GM23248 (cell line): ENCODE results near the gene SNX4. TPM values are rescaled to one million over a fixed set of nuclear protein-coding genes. Genes with fewer than 3 reads are reported as not detected.

Experiments used
- DNase-seq: peaks from one replicate; pipeline ENCODE4 v3.0.0-alpha.2; 2015
- H2AFZ ChIP-seq: fragments of 200-600 bp; sonication (generic); 2 replicates; pipeline ENCODE4 v1.6.1; 2016; ENCODE audit warnings: antibody characterized with exemption
- H3F3A ChIP-seq: fragments of 200-600 bp; sonication (generic); 2 replicates; pipeline ENCODE4 v1.6.1; 2016; ENCODE audit warnings: mild to moderate bottlenecking, antibody characterized with exemption, mixed run types; ENCODE audit not compliant: insufficient read depth
- H3K27ac ChIP-seq: fragments of 200-600 bp; sonication (generic); 2 replicates; pipeline ENCODE4 v1.5.1; 2016; ENCODE audit warnings: mild to moderate bottlenecking
- H3K27me3 ChIP-seq: fragments of 200-600 bp; sonication (generic); replicated peaks from 2 replicates; pipeline ENCODE4 v1.6.1; 2016; ENCODE audit warnings: mild to moderate bottlenecking; ENCODE audit not compliant: insufficient read depth
- H3K36me3 ChIP-seq: fragments of 200-600 bp; sonication (generic); 2 replicates; pipeline ENCODE4 v1.6.1; 2016; ENCODE audit warnings: low read depth, mild to moderate bottlenecking
- H3K4me1 ChIP-seq: fragments of 200-600 bp; sonication (generic); 2 replicates; pipeline ENCODE4 v1.6.1; 2016; ENCODE audit warnings: mild to moderate bottlenecking; ENCODE audit not compliant: insufficient read depth
- H3K4me2 ChIP-seq: fragments of 200-600 bp; sonication (generic); one replicate; pipeline ENCODE4 v1.6.1; 2016; ENCODE audit warnings: mild to moderate bottlenecking; ENCODE audit not compliant: unreplicated experiment
- H3K4me3 ChIP-seq: fragments of 200-600 bp; sonication (generic); 2 replicates; pipeline ENCODE4 v1.5.1; 2016; ENCODE audit warnings: mild to moderate bottlenecking
- H3K79me2 ChIP-seq: fragments of 200-600 bp; sonication (generic); 2 replicates; pipeline ENCODE4 v1.6.1; 2016; ENCODE audit warnings: mild to moderate bottlenecking; ENCODE audit not compliant: insufficient read depth
- H3K9ac ChIP-seq: fragments of 200-600 bp; sonication (generic); 2 replicates; pipeline ENCODE4 v1.6.1; 2016; ENCODE audit warnings: mild to moderate bottlenecking
- H3K9me2 ChIP-seq: fragments of 200-600 bp; sonication (generic); 2 replicates; pipeline ENCODE4 v1.6.1; 2016; ENCODE audit warnings: mixed run types, mild to moderate bottlenecking, moderate library complexity; ENCODE audit not compliant: insufficient read depth
- H3K9me3 ChIP-seq: fragments of 200-600 bp; sonication (generic); one replicate; pipeline ENCODE4 v1.6.1; 2017; ENCODE audit warnings: low read depth
- H4K20me1 ChIP-seq: fragments of 200-600 bp; sonication (generic); 2 replicates; pipeline ENCODE4 v1.6.0; 2016; ENCODE audit not compliant: insufficient read depth
- EZH2 ChIP-seq: fragments of 200-600 bp; sonication (generic); IDR thresholded peaks from 2 replicates; pipeline ENCODE4 v1.6.1; 2018; ENCODE audit warnings: antibody characterized with exemption, mild to moderate bottlenecking; ENCODE audit not compliant: insufficient read depth, poor library complexity, severe bottlenecking
- EZH2phosphoT487 ChIP-seq: fragments of 200-600 bp; sonication (generic); IDR thresholded peaks from 2 replicates; pipeline ENCODE4 v1.6.1; 2018; ENCODE audit warnings: antibody characterized with exemption, moderate library complexity, mild to moderate bottlenecking, low read depth; ENCODE audit not compliant: insufficient read depth
- WGBS, 2 experiments: methylation state at CpG; one replicate each; pipeline ENCODE4 v1.1.6; 2015 to 2017; ENCODE audit warnings: low lambda C conversion rate in 2 of 2, low coverage in 1 of 2; ENCODE audit errors: missing lambda C conversion rate in 2 of 2; 5-methylcytosine and 5-hydroxymethylcytosine counted together
- in situ Hi-C: fragments of 300-500 bp; cut with MboI; formaldehyde crosslinking; loops from 2 replicates; pipeline ENCODE4 v1.15.0; 2020
- polyA plus RNA-seq: library from polyadenylated mRNA; unstranded; fragments of >200 nt; fragmentation: Nextera tagmentation; extraction: Ambion mirVana; gene quantifications from 2 replicates; pipeline ENCODE4 v1.2.1, GENCODE V29; 2016
- total RNA-seq: library from RNA; depleted of rRNA; stranded (reverse); fragments of >200 nt; shearing (Covaris generic); gene quantifications from 2 replicates; pipeline ENCODE4 v1.2.3, GENCODE V29; 2014

SNX4 gene
- total and polyA plus RNA-seq, 2 experiments from 2014 or later, result 27.6 to 28.4 TPM

DNA sequence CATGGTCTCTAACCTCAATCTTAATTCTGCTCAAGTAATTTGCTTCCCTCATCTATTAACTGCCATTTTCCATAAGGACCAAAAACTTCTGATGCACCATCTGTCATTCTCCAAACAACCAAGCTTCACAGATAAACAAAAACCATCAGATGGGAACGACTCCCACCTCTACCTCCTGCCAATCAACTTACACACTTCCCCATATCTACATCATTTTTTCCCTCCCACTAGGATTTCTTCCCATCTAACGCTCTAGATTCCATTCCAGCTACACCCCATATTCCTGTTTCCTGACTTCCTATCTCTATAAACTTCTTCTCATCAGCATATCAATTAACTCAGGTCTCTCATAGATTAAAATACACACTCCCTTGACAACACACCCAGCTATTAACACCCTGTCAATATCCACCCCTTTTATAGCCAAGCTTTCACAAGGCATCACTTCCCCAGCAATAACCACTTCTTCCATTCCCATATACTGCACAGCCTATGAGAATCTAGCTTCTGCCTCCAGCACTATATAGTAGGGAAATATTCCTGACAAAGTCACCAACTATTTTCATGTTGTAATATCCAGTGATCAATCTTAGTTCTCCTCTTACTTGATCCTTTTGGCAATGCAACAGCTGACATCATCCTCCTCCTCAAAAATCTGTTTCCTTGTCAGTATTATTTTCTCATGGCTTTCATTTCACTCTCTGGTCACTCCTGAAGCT, 39.2 kb downstream of the SNX4 start:
- peaks cover 35% of the 10 kb centered on the region for H3K4me1 ChIP-seq
- TF ChIP-seq EZH2, result no peak
- TF ChIP-seq EZH2phosphoT487, result no peak
- H2AFZ ChIP-seq, result no peak overlapping the region
- H3K36me3 ChIP-seq, result peaks cover 11% of the 10 kb centered on the region; the same call in 1 of the 2 replicates
- H3K9me2 ChIP-seq, result no peaks in the 10 kb centered on the region
- H3K27ac ChIP-seq, result peak overlapping the region; percentile 73
- no peaks in the 10 kb centered on the region for H3K9me3 ChIP-seq
- in situ Hi-C loops, result no loop called here
- peaks cover 41% of the 10 kb centered on the region for H3F3A ChIP-seq
- H3K27me3 ChIP-seq, result no peaks in the 10 kb centered on the region
- DNase-seq, result peak; percentile 91
- H3K9ac ChIP-seq, result no peak overlapping the region
- WGBS, 2 experiments, result 70 to 90% methylated on average over 2 of the region's 2 CpGs
- H3K4me2 ChIP-seq, result peak overlapping the region; percentile 24
- H4K20me1 ChIP-seq, result no peaks in the 10 kb centered on the region
- no peak overlapping the region for H3K4me3 ChIP-seq
- H3K79me2 ChIP-seq, result 0 out of 2 replicates have a peak, but pooled peaks cover 11% of the 10 kb centered on the region

DNA sequence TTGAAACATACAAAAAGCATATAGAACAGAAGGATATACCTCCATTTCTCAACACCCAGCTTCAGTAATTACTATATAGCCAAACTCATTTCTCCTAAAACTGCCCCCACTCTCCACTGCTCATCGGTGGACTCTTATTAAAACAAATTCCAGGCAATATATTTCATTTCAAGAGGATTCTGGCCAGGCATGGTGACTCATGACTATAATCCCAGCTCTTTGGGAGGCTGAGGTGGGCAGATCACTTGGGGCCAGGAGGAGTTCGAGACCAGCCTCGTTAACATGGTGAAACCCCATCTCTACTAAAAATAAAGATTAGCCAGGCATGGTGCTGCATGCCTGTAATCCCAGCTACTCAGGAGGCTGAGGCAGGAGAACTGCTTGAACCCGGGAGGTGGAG, 40.9 kb downstream of the SNX4 start:
- no peak for TF ChIP-seq EZH2
- no peak for TF ChIP-seq EZH2phosphoT487
- no peaks in the 10 kb centered on the region for H3K9me3 ChIP-seq
- peak overlapping the region; percentile 20 for H3K4me2 ChIP-seq
- H3K79me2 ChIP-seq, result 0 out of 2 replicates have a peak, but pooled peaks cover 11% of the 10 kb centered on the region
- H3K9ac ChIP-seq, result no peak overlapping the region
- DNase-seq, result peak; percentile 23
- peaks cover 41% of the 10 kb centered on the region for H3F3A ChIP-seq
- no peak overlapping the region for H3K4me3 ChIP-seq
- H3K4me1 ChIP-seq, result peaks cover 35% of the 10 kb centered on the region
- in situ Hi-C loops, result no loop called here
- H3K27me3 ChIP-seq, result no peaks in the 10 kb centered on the region
- no peaks in the 10 kb centered on the region for H3K9me2 ChIP-seq
- H2AFZ ChIP-seq, result no peak overlapping the region
- peak overlapping the region; percentile 53 for H3K27ac ChIP-seq
- H4K20me1 ChIP-seq, result no peaks in the 10 kb centered on the region
- peaks cover 26% of the 10 kb centered on the region for H3K36me3 ChIP-seq
- 81 to 88% methylated on average over 4 of the region's 4 CpGs for WGBS, 2 experiments

DNA sequence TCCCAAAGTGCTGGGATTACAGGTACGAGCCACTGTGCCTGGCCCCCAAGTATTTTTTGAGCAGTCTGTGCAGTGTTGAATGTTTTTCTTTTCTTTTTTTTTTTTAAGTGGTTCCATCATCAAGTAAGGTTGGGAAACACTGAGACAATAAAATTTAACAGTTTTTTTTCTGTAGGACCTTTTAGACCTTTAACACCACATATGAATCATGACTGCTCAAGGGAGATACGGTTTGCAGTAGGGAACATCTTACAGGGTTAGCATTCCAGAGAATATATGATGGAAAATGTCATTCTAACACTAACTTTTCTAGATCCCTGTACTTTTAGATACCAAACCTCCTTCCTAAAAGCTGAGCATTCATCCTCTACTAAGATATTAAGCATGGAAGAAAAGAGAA, 41.7 kb downstream of the SNX4 start:
- TF ChIP-seq EZH2phosphoT487, result no peak
- no peak for TF ChIP-seq EZH2
- Histone ChIP-seq H3K79me2 (0 out of 2 replicates have a peak, but pooled peaks cover 11% of the 10 kb centered on the region), H3K36me3 (peaks cover 33% of the 10 kb centered on the region), H3K4me3 (no peak overlapping the region), H3K27ac (peak overlapping the region; percentile 53), H3F3A (peaks cover 38% of the 10 kb centered on the region), H3K27me3 (no peaks in the 10 kb centered on the region), H3K9me3 (no peaks in the 10 kb centered on the region), H4K20me1 (no peaks in the 10 kb centered on the region), H3K9ac (no peak overlapping the region), H3K4me1 (peaks cover 35% of the 10 kb centered on the region), H3K4me2 (peak overlapping the region; percentile 14), H3K9me2 (no peaks in the 10 kb centered on the region), H2AFZ (no peak overlapping the region)
- WGBS, 2 experiments, result 52 to 55% methylated on average over 2 of the region's 2 CpGs
- DNase-seq, result peak; percentile 78
- in situ Hi-C loops, result no loop called here

DNA sequence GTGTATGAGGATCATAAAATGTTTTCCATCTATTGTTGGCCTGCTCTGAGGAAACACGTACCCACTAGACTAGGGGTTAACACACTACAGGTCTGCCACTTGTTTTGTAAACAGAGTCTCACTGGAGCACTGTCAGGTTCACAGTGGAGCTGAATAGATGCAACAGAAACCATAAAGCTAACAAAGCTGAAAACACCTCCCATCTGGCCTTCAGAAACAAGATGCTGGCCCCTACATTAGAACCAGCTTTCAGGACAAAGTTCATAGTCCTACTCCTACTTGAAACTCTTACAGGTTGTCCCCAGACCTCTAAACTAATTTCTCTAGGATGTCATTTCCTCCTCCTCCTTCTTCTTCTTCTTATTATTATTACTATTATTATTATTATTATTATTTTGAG, 42.3 kb downstream of the SNX4 start:
- Histone ChIP-seq H3K4me1 (peaks cover 35% of the 10 kb centered on the region), H3K27me3 (no peaks in the 10 kb centered on the region), H3K9me2 (no peaks in the 10 kb centered on the region), H2AFZ (no peak overlapping the region), H3K9me3 (no peaks in the 10 kb centered on the region), H3K79me2 (0 out of 2 replicates have a peak, but pooled peaks cover 11% of the 10 kb centered on the region), H3K4me2 (no peak overlapping the region), H3K27ac (peak overlapping the region; percentile 53; the same call in 1 of the 2 replicates), H4K20me1 (no peaks in the 10 kb centered on the region), H3K9ac (no peak overlapping the region), H3K36me3 (peaks cover 33% of the 10 kb centered on the region), H3K4me3 (no peak overlapping the region), H3F3A (peaks cover 34% of the 10 kb centered on the region)
- in situ Hi-C loops, result no loop called here
- no peak for DNase-seq
- no peak for TF ChIP-seq EZH2
- TF ChIP-seq EZH2phosphoT487, result no peak
- 100% methylated on average over 1 of the region's 1 CpG for WGBS, 2 experiments
